NCI-H345 (cell line): Measurements from ENCODE around the gene STAC2.

ENCODE experiments used
- DNase-seq: peaks from one replicate; lab custom pipeline; 2025; lab: John Stamatoyannopoulos, UW

Gene STAC2

GRCh38 chr17:39209317-39210092, 16.2 kb downstream of the STAC2 start:
- peak; percentile 68 for DNase-seq

- DNase-seq = peak; percentile 41
Observed at GRCh38 chr17:39208893-39209292, 16.9 kb downstream of the STAC2 start.

GRCh38 chr17:39208136-39208535, 17.6 kb downstream of the STAC2 start:
- no peak for DNase-seq

- no peak for DNase-seq
Observed at GRCh38 chr17:39205112-39205526, 20.6 kb downstream of the STAC2 start.

- no peak for DNase-seq
Observed at GRCh38 chr17:39204245-39204644, 21.5 kb downstream of the STAC2 start.

GRCh38 chr17:39200957-39201510, 24.7 kb downstream of the STAC2 start:
- no peak for DNase-seq

GRCh38 chr17:39200070-39200879, 25.5 kb downstream of the STAC2 start, which contains the start of gene RPL19:
Gene RPL19, plus strand, starts transcription at chr17:39200283. Its CDS starts 62 bp downstream, at chr17:39200345.
- peak; percentile 83 for DNase-seq

GRCh38 chr17:39199820-39200069, 26.0 kb downstream of the STAC2 start:
- DNase-seq = peak; percentile 95

GRCh38 chr17:39198186-39198566, 27.6 kb downstream of the STAC2 start:
- no peak for DNase-seq

- DNase-seq = peak; percentile 83
Observed at GRCh38 chr17:39197380-39198185, 28.2 kb downstream of the STAC2 start, which contains the start of gene CACNB1. Gene CACNB1, minus strand, starts transcription at chr17:39197669. Its CDS starts 174 bp downstream, at chr17:39197495.

GRCh38 chr17:39196808-39197291, 28.9 kb downstream of the STAC2 start:
- DNase-seq = peak; percentile 45

GRCh38 chr17:39196241-39196807, 29.4 kb downstream of the STAC2 start:
- no peak for DNase-seq

GRCh38 chr17:39195568-39196160, 30.1 kb downstream of the STAC2 start:
- DNase-seq = no peak

GRCh38 chr17:39194985-39195524, 30.7 kb downstream of the STAC2 start:
- DNase-seq = no peak

- no peak for DNase-seq
Observed at GRCh38 chr17:39194089-39194984, 31.4 kb downstream of the STAC2 start.

- no peak for DNase-seq
Observed at GRCh38 chr17:39193346-39193745, 32.4 kb downstream of the STAC2 start.

- DNase-seq = no peak
Observed at GRCh38 chr17:39192901-39193300, 32.8 kb downstream of the STAC2 start.

GRCh38 chr17:39191750-39192510, 33.8 kb downstream of the STAC2 start:
- DNase-seq = no peak
